ENCODE data around the gene SLC10A1.

SLC10A1 gene

DNA sequence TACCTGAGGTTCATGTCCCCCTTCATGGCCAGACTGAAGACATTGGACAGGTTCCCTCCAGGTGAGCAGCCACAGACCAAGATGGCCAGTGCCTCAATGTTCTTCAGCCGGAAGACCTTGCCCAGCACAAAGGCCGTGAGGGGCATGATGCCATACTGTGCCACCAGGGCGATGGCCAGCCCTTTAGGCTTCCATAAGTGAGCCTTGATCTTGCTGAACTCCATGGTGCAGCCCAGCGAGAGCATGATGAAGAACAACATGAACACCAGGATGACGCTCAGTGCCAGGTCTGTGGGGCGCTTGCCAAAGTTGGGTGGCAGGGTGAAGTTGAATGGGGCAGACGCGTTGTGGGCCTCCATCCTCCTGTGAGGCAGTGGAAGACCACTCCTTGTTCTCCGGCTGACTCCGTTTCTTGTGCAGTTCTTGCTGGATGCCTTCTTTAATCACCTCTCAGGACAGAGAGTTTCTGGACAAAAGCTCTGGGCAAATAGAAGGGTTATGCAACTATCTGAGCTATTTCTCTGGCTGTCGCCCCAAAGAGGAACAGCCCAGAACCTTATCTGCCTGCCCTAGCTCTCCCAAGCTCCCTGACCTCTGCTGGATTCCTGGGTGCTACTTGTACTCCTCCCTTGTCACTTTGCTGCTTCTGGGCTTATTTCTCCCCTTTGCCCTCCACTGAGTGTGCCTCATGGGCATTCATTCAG lies at the start of gene SLC10A1:
Gene SLC10A1, minus strand, starts transcription at position 445 of the 704 bp plus-strand sequence. Its CDS starts 86 bp downstream, at position 359.
- Histone ChIP-seq H3K27me3 (ENCODE audit: control insufficient read depth, insufficient read depth, low read length) (no peaks in the 10 kb centered on the region), H3K27ac (ENCODE audit: low read depth, low read length) (no peak within 1 kb of the TSS), H3K4me3 (ENCODE audit: low read depth, low read length) (no peak within 1 kb of the TSS), H3K36me3 (ENCODE audit: control insufficient read depth, insufficient read depth, low read length) (no peaks in the 10 kb centered on the region), H3K9ac (ENCODE audit: low read depth, low read length) (no peak within 1 kb of the TSS), H3K4me1 (ENCODE audit: control insufficient read depth, insufficient read depth, low read length) (peaks cover 7% of the 10 kb centered on the region), H3K9me3 (ENCODE audit: control insufficient read depth, insufficient read depth, low read length) (no peaks in the 10 kb centered on the region)

DNA sequence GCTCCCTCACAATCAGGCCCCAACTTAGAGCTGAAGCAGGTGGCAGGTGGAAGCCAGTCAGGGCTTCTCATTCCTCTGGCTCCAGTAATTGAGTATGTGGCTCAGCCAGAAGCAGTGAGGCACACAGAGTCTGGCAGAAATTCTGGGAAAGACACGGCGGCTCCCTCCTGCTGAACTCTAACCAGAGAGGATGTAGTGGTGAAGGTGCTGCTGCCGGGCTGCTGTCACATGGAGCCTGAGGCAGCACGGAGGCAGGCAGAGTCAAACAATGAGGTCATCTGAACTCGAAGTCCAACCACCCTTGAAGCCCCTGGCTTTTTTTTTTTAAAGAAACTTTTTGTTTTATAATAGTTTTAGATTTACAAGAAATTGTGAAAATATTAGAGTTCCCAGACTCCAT lies 48.7 kb upstream of the SLC10A1 start:
- Histone ChIP-seq H3K4me3 (ENCODE audit: low read depth, low read length) (no peak overlapping the region), H3K4me1 (ENCODE audit: control insufficient read depth, insufficient read depth, low read length) (peaks cover 13% of the 10 kb centered on the region), H3K27me3 (ENCODE audit: control insufficient read depth, insufficient read depth, low read length) (no peaks in the 10 kb centered on the region), H3K9ac (ENCODE audit: low read depth, low read length) (no peak overlapping the region), H3K27ac (ENCODE audit: low read depth, low read length) (no peak overlapping the region), H3K9me3 (ENCODE audit: control insufficient read depth, insufficient read depth, low read length) (no peaks in the 10 kb centered on the region), H3K36me3 (ENCODE audit: control insufficient read depth, insufficient read depth, low read length) (no peaks in the 10 kb centered on the region)

DNA sequence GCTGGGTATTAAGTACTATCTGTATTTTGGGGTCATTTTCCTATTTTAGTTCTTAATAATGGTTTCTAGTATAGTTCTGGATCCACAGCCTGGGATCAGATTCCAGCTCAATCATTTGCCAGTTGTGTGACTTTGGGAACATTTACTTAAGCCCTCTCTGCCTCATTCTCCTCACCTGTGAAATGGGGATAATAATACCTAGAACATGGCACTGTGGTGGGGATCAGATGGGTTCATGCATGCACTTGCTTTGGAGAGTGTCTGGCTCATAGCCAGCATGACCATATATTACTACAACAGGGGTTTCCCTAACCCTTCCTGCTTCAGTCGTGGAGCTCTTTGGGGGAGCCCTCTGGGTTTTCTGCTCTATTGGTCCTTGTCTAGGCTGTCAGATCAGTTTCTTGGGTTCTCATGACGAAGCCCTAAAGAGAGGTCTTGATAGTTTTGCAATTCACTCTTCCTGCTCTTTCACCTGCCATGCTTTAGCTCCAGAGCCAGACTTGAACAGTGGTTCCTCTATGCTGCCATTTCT lies 48.1 kb upstream of the SLC10A1 start:
- Histone ChIP-seq H3K4me3 (ENCODE audit: low read depth, low read length) (no peak overlapping the region), H3K4me1 (ENCODE audit: control insufficient read depth, insufficient read depth, low read length) (peaks cover 13% of the 10 kb centered on the region), H3K27me3 (ENCODE audit: control insufficient read depth, insufficient read depth, low read length) (no peaks in the 10 kb centered on the region), H3K9ac (ENCODE audit: low read depth, low read length) (no peak overlapping the region), H3K36me3 (ENCODE audit: control insufficient read depth, insufficient read depth, low read length) (no peaks in the 10 kb centered on the region), H3K9me3 (ENCODE audit: control insufficient read depth, insufficient read depth, low read length) (no peaks in the 10 kb centered on the region), H3K27ac (ENCODE audit: low read depth, low read length) (no peak overlapping the region)

DNA sequence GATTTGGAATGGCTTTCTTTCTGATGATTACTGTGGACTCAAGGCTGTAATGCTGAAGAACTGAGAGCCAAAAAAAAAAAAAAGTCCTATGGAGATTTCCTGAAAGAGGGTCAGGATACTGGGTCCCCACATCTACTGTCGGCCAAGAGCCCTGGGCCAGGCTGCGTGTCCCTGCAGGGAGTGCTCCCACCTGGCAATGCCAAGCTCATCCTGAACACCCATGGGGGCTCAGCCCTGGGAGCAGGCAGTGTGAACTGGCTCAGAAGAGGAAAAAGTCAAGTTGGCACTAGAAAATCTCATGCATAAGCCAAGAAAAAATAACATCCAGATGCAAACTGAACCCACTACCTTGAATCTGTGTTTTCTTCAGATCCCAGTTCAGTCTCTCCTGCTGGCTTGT lies 47.1 kb upstream of the SLC10A1 start:
- no peaks in the 10 kb centered on the region for H3K9me3 ChIP-seq (ENCODE audit: control insufficient read depth, insufficient read depth, low read length)
- no peaks in the 10 kb centered on the region for H3K36me3 ChIP-seq (ENCODE audit: control insufficient read depth, insufficient read depth, low read length)
- no peak overlapping the region for H3K4me3 ChIP-seq (ENCODE audit: low read depth, low read length)
- peaks cover 13% of the 10 kb centered on the region for H3K4me1 ChIP-seq (ENCODE audit: control insufficient read depth, insufficient read depth, low read length)
- H3K27ac ChIP-seq (ENCODE audit: low read depth, low read length): no peak overlapping the region
- H3K27me3 ChIP-seq (ENCODE audit: control insufficient read depth, insufficient read depth, low read length): no peaks in the 10 kb centered on the region
- H3K9ac ChIP-seq (ENCODE audit: low read depth, low read length): no peak overlapping the region

DNA sequence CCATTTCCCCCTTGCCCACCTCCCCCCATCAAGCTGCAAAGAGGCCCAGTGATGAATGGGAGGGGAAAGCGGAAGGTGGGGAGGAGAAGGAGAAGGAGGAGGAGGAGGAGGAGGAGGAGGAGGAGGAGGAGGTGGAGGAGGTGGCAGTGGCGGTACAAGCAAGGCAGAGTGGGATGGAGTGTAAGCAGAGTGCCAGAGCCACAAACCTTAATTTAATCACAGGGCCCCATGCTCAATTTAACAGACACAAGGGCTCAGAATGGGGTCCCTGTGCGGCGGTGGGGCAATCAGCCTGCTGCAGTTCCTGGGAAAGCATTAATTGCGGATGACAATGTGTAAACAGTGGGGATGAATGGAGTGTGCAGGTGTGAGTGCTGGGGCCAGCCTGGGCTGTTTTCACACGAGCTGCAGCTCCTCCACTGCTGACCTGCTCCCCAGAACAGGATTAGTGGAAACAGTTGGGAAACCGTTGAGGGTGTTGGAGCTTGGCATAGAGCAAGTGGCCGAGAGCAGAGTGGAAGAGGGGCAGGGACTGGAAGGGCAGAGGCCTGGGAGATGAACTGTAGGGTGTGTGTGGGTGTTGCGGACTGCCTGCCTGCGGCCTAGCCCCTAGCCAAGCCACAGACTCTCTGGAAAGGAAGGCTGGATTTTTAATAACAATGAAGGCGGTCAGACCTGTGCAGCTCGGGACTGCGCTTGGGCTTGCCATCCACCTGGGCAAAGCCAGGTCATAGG lies 45.8 kb upstream of the SLC10A1 start:
- peaks cover 13% of the 10 kb centered on the region for H3K4me1 ChIP-seq (ENCODE audit: control insufficient read depth, insufficient read depth, low read length)
- H3K27ac ChIP-seq (ENCODE audit: low read depth, low read length): no peak overlapping the region
- no peaks in the 10 kb centered on the region for H3K9me3 ChIP-seq (ENCODE audit: control insufficient read depth, insufficient read depth, low read length)
- no peaks in the 10 kb centered on the region for H3K36me3 ChIP-seq (ENCODE audit: control insufficient read depth, insufficient read depth, low read length)
- H3K27me3 ChIP-seq (ENCODE audit: control insufficient read depth, insufficient read depth, low read length): no peaks in the 10 kb centered on the region
- H3K9ac ChIP-seq (ENCODE audit: low read depth, low read length): no peak overlapping the region
- H3K4me3 ChIP-seq (ENCODE audit: low read depth, low read length): no peak overlapping the region

DNA sequence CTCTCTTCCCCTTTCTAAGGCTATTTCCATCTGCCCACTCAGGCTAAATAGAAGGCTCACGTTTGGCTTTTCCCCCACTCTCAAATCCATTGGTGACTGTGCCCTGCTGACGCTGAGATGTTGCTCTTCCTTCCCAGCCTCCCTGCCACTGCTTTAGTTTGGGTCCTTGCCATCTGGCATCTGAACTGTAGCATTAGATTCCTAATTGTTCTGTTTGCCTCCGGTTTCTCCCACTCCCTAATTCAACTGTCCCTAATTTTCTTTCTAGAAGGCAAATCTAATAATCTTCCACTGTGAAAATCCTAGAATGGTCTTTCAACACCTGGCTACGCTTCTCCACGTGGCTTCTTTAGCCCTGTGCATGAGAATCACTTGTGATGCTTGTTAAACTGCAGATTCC lies 44.6 kb upstream of the SLC10A1 start:
- Histone ChIP-seq H3K9ac (ENCODE audit: low read depth, low read length) (no peak overlapping the region), H3K27me3 (ENCODE audit: control insufficient read depth, insufficient read depth, low read length) (no peaks in the 10 kb centered on the region), H3K9me3 (ENCODE audit: control insufficient read depth, insufficient read depth, low read length) (no peaks in the 10 kb centered on the region), H3K4me1 (ENCODE audit: control insufficient read depth, insufficient read depth, low read length) (peaks cover 13% of the 10 kb centered on the region), H3K36me3 (ENCODE audit: control insufficient read depth, insufficient read depth, low read length) (no peaks in the 10 kb centered on the region), H3K4me3 (ENCODE audit: low read depth, low read length) (no peak overlapping the region), H3K27ac (ENCODE audit: low read depth, low read length) (no peak overlapping the region)

DNA sequence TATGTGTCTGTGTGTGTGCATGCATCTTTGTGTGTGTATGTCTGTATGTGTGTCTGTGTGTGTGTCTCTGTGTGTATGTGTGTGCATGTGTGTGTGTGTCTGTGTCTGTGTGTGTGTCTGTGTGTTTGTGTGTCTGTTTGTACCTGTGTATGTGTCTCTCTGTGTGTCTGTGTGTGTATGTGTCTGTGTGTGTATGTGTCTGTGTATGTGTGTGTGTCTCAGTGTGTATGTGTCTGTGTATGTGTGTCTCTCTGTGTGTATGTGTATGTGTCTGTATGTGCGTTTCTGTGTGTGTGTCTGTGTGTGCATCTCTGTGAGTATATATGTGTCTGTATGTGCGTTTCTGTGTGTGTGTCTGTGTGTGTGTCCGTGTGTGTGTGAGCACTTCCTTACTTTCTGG lies 42.6 kb upstream of the SLC10A1 start:
- H3K27ac ChIP-seq (ENCODE audit: low read depth, low read length): no peak overlapping the region
- no peaks in the 10 kb centered on the region for H3K36me3 ChIP-seq (ENCODE audit: control insufficient read depth, insufficient read depth, low read length)
- no peak overlapping the region for H3K9ac ChIP-seq (ENCODE audit: low read depth, low read length)
- H3K9me3 ChIP-seq (ENCODE audit: control insufficient read depth, insufficient read depth, low read length): no peaks in the 10 kb centered on the region
- H3K4me3 ChIP-seq (ENCODE audit: low read depth, low read length): no peak overlapping the region
- no peaks in the 10 kb centered on the region for H3K27me3 ChIP-seq (ENCODE audit: control insufficient read depth, insufficient read depth, low read length)
- peaks cover 13% of the 10 kb centered on the region for H3K4me1 ChIP-seq (ENCODE audit: control insufficient read depth, insufficient read depth, low read length)

DNA sequence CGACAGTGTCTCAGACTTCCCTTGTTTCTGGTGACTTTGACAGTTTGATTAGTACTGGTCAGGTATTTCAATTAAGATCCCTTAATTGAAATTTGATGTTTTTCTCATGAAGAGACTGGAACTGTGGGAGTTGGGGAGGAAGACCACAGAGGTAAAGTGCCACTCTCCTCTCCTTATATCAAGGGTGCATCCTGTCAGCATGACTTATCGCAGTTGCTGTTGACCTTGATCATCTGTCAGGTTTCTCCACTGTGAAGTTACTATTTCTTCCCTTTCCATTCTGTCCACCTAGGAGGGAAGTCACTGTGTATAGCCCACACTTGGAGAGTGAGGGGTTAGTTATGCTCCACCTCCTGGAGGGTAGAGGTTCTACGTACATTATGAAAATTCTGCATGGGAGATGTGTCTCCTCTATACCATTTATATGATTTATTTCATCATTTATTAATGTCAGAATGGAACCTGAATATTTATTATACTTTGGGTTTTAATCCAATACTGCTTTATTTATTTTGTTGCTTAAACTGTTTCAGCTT lies 41.9 kb upstream of the SLC10A1 start:
- H3K27ac ChIP-seq (ENCODE audit: low read depth, low read length): no peak overlapping the region
- no peak overlapping the region for H3K9ac ChIP-seq (ENCODE audit: low read depth, low read length)
- H3K4me1 ChIP-seq (ENCODE audit: control insufficient read depth, insufficient read depth, low read length): peaks cover 13% of the 10 kb centered on the region
- H3K9me3 ChIP-seq (ENCODE audit: control insufficient read depth, insufficient read depth, low read length): no peaks in the 10 kb centered on the region
- no peaks in the 10 kb centered on the region for H3K27me3 ChIP-seq (ENCODE audit: control insufficient read depth, insufficient read depth, low read length)
- no peaks in the 10 kb centered on the region for H3K36me3 ChIP-seq (ENCODE audit: control insufficient read depth, insufficient read depth, low read length)
- H3K4me3 ChIP-seq (ENCODE audit: low read depth, low read length): no peak overlapping the region

DNA sequence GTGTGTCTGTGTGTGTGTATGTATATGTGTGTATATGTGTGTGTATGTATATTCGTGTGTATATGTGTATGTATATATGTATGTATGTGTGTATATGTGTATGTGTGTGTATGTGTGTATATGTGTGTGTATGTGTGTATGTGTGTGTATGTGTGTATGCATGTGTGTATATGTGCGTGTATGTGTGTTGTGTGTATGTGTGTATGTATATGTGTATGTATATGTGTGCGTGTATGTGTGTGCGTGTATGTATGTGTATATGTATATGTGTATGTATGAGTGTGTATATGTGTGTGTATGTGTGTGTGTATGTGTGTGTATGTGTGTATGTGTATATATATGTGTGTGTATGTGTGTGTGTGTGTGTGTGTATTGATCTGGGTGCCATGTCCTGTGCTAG lies 31.8 kb upstream of the SLC10A1 start:
- H3K4me1 ChIP-seq (ENCODE audit: control insufficient read depth, insufficient read depth, low read length): no peaks in the 10 kb centered on the region
- H3K9me3 ChIP-seq (ENCODE audit: control insufficient read depth, insufficient read depth, low read length): no peaks in the 10 kb centered on the region
- no peak overlapping the region for H3K9ac ChIP-seq (ENCODE audit: low read depth, low read length)
- no peak overlapping the region for H3K27ac ChIP-seq (ENCODE audit: low read depth, low read length)
- no peaks in the 10 kb centered on the region for H3K36me3 ChIP-seq (ENCODE audit: control insufficient read depth, insufficient read depth, low read length)
- H3K4me3 ChIP-seq (ENCODE audit: low read depth, low read length): no peak overlapping the region
- no peaks in the 10 kb centered on the region for H3K27me3 ChIP-seq (ENCODE audit: control insufficient read depth, insufficient read depth, low read length)

DNA sequence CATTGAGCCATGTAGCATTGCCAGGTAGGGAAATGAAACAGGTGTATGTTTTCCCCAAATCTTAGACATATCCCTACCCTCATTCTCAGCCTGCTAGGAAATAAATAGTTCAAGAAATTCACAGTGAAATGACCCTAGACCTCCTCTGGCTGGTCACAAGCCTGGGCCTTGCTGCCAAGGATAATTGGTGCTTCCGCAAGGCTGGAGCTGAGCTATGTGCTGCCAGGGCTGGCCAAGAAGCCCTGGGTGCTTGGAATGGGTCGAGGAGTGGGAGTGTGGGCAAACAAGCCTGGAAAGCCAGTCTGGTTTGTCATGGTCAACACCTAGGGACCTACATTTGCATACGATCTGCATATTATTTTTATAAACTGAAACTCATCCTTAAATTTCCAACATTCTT lies 31.3 kb upstream of the SLC10A1 start:
- no peaks in the 10 kb centered on the region for H3K4me1 ChIP-seq (ENCODE audit: control insufficient read depth, insufficient read depth, low read length)

DNA sequence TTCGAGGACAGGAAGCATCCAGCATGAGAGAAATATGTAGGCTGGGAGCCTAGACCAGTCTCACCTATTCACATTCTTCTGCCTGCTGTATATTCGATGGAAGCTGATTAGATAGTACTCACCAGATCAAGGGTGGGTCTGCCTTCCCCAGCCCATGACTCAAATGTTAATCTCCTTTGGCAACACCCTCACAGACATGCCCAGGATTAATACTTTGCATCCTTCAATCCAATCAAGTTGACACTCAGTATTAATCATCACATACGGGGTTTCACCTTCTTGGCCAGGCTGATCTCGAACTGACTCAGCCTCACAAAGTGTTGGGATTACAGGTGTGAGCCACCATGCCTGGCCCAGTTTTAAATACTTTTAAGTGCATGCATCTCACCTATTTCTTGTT lies 30.5 kb upstream of the SLC10A1 start:
- no peaks in the 10 kb centered on the region for H3K4me1 ChIP-seq (ENCODE audit: control insufficient read depth, insufficient read depth, low read length)

More for the DNA sequence above, 31.3 kb upstream of the SLC10A1 start:
- H3K9me3 ChIP-seq (ENCODE audit: control insufficient read depth, insufficient read depth, low read length): no peaks in the 10 kb centered on the region
- no peak overlapping the region for H3K4me3 ChIP-seq (ENCODE audit: low read depth, low read length)
- no peak overlapping the region for H3K9ac ChIP-seq (ENCODE audit: low read depth, low read length)
- no peaks in the 10 kb centered on the region for H3K27me3 ChIP-seq (ENCODE audit: control insufficient read depth, insufficient read depth, low read length)
- H3K27ac ChIP-seq (ENCODE audit: low read depth, low read length): no peak overlapping the region
- no peaks in the 10 kb centered on the region for H3K36me3 ChIP-seq (ENCODE audit: control insufficient read depth, insufficient read depth, low read length)

More for the DNA sequence above, 30.5 kb upstream of the SLC10A1 start:
- H3K9ac ChIP-seq (ENCODE audit: low read depth, low read length): no peak overlapping the region
- no peak overlapping the region for H3K4me3 ChIP-seq (ENCODE audit: low read depth, low read length)
- H3K9me3 ChIP-seq (ENCODE audit: control insufficient read depth, insufficient read depth, low read length): no peaks in the 10 kb centered on the region
- no peaks in the 10 kb centered on the region for H3K27me3 ChIP-seq (ENCODE audit: control insufficient read depth, insufficient read depth, low read length)
- H3K27ac ChIP-seq (ENCODE audit: low read depth, low read length): no peak overlapping the region
- H3K36me3 ChIP-seq (ENCODE audit: control insufficient read depth, insufficient read depth, low read length): no peaks in the 10 kb centered on the region
